Left lung (tissue), 10 donors: Measurements from ENCODE around the gene DUSP16. TPM values are rescaled to one million over a fixed set of nuclear protein-coding genes. Genes with fewer than 3 reads are reported as not detected.

Experiments
- ATAC-seq: fragments of 200-7000 bp; cut with Tn5 transposase; one replicate; pipeline ENCODE4 v1.9.1; 2020; ENCODE audit warnings: moderate library complexity
- DNase-seq, 4 donors: peaks; one replicate each; pipeline ENCODE4 v3.0.0-alpha.2; 2013 to 2020
- H3K27ac ChIP-seq, 2 donors: fragments of 200-600 bp; sonication (generic) in 1 of 2; one replicate each; pipeline versions ENCODE4 v1.5.0 to v1.8.0; 2020 to 2021
- H3K27me3 ChIP-seq, 2 donors: fragments of 200-600 bp; sonication (generic) in 1 of 2; one replicate each; pipeline versions ENCODE4 v1.5.0 to v1.8.0; 2020 to 2021
- H3K36me3 ChIP-seq, 2 donors: fragments of 200-600 bp; sonication (generic) in 1 of 2; one replicate each; pipeline versions ENCODE4 v1.5.0 to v1.8.0; 2020 to 2021
- H3K4me1 ChIP-seq, 2 donors: fragments of 200-600 bp; one replicate each; pipeline ENCODE4 v1.8.0; 2021
- H3K4me3 ChIP-seq, 2 donors: fragments of 200-600 bp; sonication (generic) in 1 of 2; one replicate each; pipeline versions ENCODE4 v1.5.0 to v1.8.0; 2020 to 2021; ENCODE audit warnings: mild to moderate bottlenecking in 1 of 2
- H3K9me3 ChIP-seq, 2 donors: fragments of 200-600 bp; sonication (generic) in 1 of 2; one replicate each; pipeline versions ENCODE4 v1.5.0 to v1.8.0; 2020 to 2021
- CTCF ChIP-seq, 2 donors: fragments of 200-600 bp; sonication (generic) in 1 of 2; IDR thresholded peaks; one replicate each; pipeline versions ENCODE4 v1.5.0 to v1.8.0; 2021; ENCODE audit warnings: antibody characterized with exemption in 2 of 2
- intact Hi-C, 2 donors: fragments of 100-400 bp; cut with DNase I; formaldehyde crosslinking; loops; one replicate each; pipeline versions ENCODE4 v1.11.2 to v1.14.2; 2022
- polyA plus RNA-seq, 6 donors: library from polyadenylated mRNA; unstranded; fragments of 120-200 nt; gene quantifications; one replicate each; pipeline ENCODE4 v1.2.1, GENCODE V29; 2013; ENCODE audit not compliant: insufficient read length in 6 of 6
- total RNA-seq, 2 donors: library from RNA; stranded (reverse); fragmentation: NEBNext Ultra II Directional; extraction: Animal tissue kit (Norgen Biotek cat#: 25700); gene quantifications; one replicate each; pipeline ENCODE4 v1.2.1, GENCODE V29; 2021
- donor health status: DM: no; HTN: yes; CAD: no.
- donor health status: DM: no; HTN: no; CAD: no.

DUSP16 gene
- total and polyA plus RNA-seq, 8 donors = 31.7 to 45.6 (median 35.5) TPM

GRCh38 chr12:12469386-12469785 lies 93.3 kb downstream of the DUSP16 start:
- no peak for TF ChIP-seq CTCF (IDR thresholded peaks at IDR 0.05)
- intact Hi-C loops = no loop called here

GRCh38 chr12:12468575-12468974 lies 94.1 kb downstream of the DUSP16 start:
- DNase-seq (no peak), ATAC-seq (no peak)
- H3K27ac ChIP-seq = peak overlapping the region in 1 of 2 donors; percentile 79
- H3K4me3 ChIP-seq = no peak overlapping the region
- TF ChIP-seq CTCF (IDR thresholded peaks at IDR 0.05) = no peak
- H3K36me3 ChIP-seq = peaks cover 0 to 2% of the 10 kb centered on the region in 2 donors
- intact Hi-C loops = no loop called here
- H3K9me3 ChIP-seq = no peaks in the 10 kb centered on the region
- H3K4me1 ChIP-seq = peaks cover 0 to 33% of the 10 kb centered on the region in 2 donors
- H3K27me3 ChIP-seq = no peaks in the 10 kb centered on the region

More at GRCh38 chr12:12469386-12469785, 93.3 kb downstream of the DUSP16 start:
- no peak for ATAC-seq
- no peak overlapping the region for H3K4me3 ChIP-seq
- peak overlapping the region in 1 of 2 donors; percentile 79 for H3K27ac ChIP-seq
- no peaks in the 10 kb centered on the region for H3K9me3 ChIP-seq
- no peak for DNase-seq
- H3K36me3 ChIP-seq = peaks cover 0 to 2% of the 10 kb centered on the region in 2 donors
- H3K27me3 ChIP-seq = no peaks in the 10 kb centered on the region
- H3K4me1 ChIP-seq = peaks cover 0 to 41% of the 10 kb centered on the region in 2 donors

- peaks cover 0 to 2% of the 10 kb centered on the region in 2 donors for H3K36me3 ChIP-seq
- H3K27me3 ChIP-seq = no peaks in the 10 kb centered on the region
- intact Hi-C loops = no loop called here
- DNase-seq (peak in 1 of 4 donors; percentile 75), ATAC-seq (peak; percentile 74)
- no peaks in the 10 kb centered on the region for H3K9me3 ChIP-seq
- no peak for TF ChIP-seq CTCF (IDR thresholded peaks at IDR 0.05)
- no peak overlapping the region for H3K4me3 ChIP-seq
- H3K4me1 ChIP-seq = peaks cover 0 to 27% of the 10 kb centered on the region in 2 donors
- H3K27ac ChIP-seq = peak overlapping the region; percentile 9 to 79
These were observed 94.9 kb downstream of the DUSP16 start for GRCh38 chr12:12467688-12468261.

GRCh38 chr12:12467264-12467663 lies 95.4 kb downstream of the DUSP16 start:
- ATAC-seq (no peak), DNase-seq (no peak)
- Histone ChIP-seq H3K9me3 (no peaks in the 10 kb centered on the region), H3K4me3 (no peak overlapping the region), H3K27me3 (no peaks in the 10 kb centered on the region), H3K36me3 (peaks cover 0 to 2% of the 10 kb centered on the region in 2 donors), H3K4me1 (peaks cover 0 to 27% of the 10 kb centered on the region in 2 donors), H3K27ac (peak overlapping the region; percentile 9 to 79)
- TF ChIP-seq CTCF (IDR thresholded peaks at IDR 0.05) = no peak
- intact Hi-C loops = no loop called here

GRCh38 chr12:12466157-12466556 lies 96.5 kb downstream of the DUSP16 start:
- H3K9me3 ChIP-seq = no peaks in the 10 kb centered on the region
- H3K4me3 ChIP-seq = no peak overlapping the region
- no peaks in the 10 kb centered on the region for H3K27me3 ChIP-seq
- DNase-seq = no peak
- H3K27ac ChIP-seq = peak overlapping the region in 1 of 2 donors; percentile 35
- H3K4me1 ChIP-seq = peaks cover 0 to 27% of the 10 kb centered on the region in 2 donors
- H3K36me3 ChIP-seq = peaks cover 0 to 2% of the 10 kb centered on the region in 2 donors
- intact Hi-C loops = no loop called here
- TF ChIP-seq CTCF (IDR thresholded peaks at IDR 0.05) = no peak
- ATAC-seq = no peak
